Uterus (tissue), 4 donors: ENCODE measurements around the gene FANCD2. TPM values are rescaled to one million over a fixed set of nuclear protein-coding genes. Genes with fewer than 3 reads are reported as not detected.
A peak's percentile ranks its signal among the peaks of the same experiment; 100 is the strongest.
"Not testable (repeated sequence)": the region's sequence is repeated elsewhere in the genome, so short reads cannot be mapped to it uniquely, and the experiment has no call there.

Source experiments
- DNase-seq, 2 donors: peaks; one replicate each; pipeline ENCODE4 v3.0.0-alpha.2; 2019 to 2020
- H3K27ac ChIP-seq, 2 donors: fragments of 200-600 bp; sonication (generic); 1 replicate in 1 of 2; 2 replicates in 1 of 2; pipeline ENCODE4 v1.5.1; 2016 to 2018
- H3K27me3 ChIP-seq, 2 donors: fragments of 200-600 bp; sonication (generic); one replicate each; pipeline ENCODE4 v1.5.1; 2018 to 2019; ENCODE audit warnings: control low read depth in 1 of 2
- H3K36me3 ChIP-seq, 2 donors: fragments of 200-600 bp; sonication (generic); one replicate each; pipeline ENCODE4 v1.5.1; 2019; ENCODE audit warnings: control low read depth in 1 of 2
- H3K4me1 ChIP-seq, 2 donors: fragments of 200-600 bp; sonication (generic); one replicate each; pipeline ENCODE4 v1.5.1; 2018 to 2019; ENCODE audit warnings: control low read depth in 1 of 2
- H3K4me3 ChIP-seq, 2 donors: fragments of 200-600 bp; sonication (generic); 1 replicate in 1 of 2; 2 replicates in 1 of 2; pipeline ENCODE4 v1.5.1; 2018 to 2019; ENCODE audit warnings: mild to moderate bottlenecking in 1 of 2
- H3K9me3 ChIP-seq, 2 donors: fragments of 200-600 bp; sonication (generic); one replicate each; pipeline ENCODE4 v1.5.1; 2019; ENCODE audit warnings: control low read depth in 1 of 2
- POLR2A ChIP-seq, 2 donors: fragments of 450-650 bp; IDR thresholded peaks; one replicate each; pipeline ENCODE4 v1.6.1; 2016; ENCODE audit warnings: antibody characterized with exemption in 2 of 2, mild to moderate bottlenecking in 1 of 2, moderate library complexity in 1 of 2
- intact Hi-C: fragments of 100-400 bp; cut with DNase I; formaldehyde crosslinking; loops from one replicate; pipeline ENCODE4 v1.15.1; 2023; ENCODE audit warnings: low total_unique reads
- total RNA-seq, 4 donors: library from RNA; depleted of rRNA in 3 of 4; stranded (reverse); fragments of >200 nt in 3 of 4; gene quantifications; one replicate each; pipeline versions ENCODE4 v1.1.0 to v1.2.4, GENCODE V29; 2014 to 2023
- TF ChIP-seq, protein P1 (sequence below), 4 experiments: fragments of 200-600 bp in 2 of 4; fragments of 450-650 bp in 2 of 4; sonication (generic) in 2 of 4; IDR thresholded peaks; one replicate each; pipeline ENCODE4 v1.5.1; 2016 to 2019; ENCODE audit warnings: antibody characterized with exemption in 4 of 4, mild to moderate bottlenecking in 2 of 4, moderate library complexity in 1 of 4
- donor health status: DM: yes; HTN: yes; CAD: no.

The FANCD2 gene
- total RNA-seq, 4 donors from 2014 or later, result 3.0 to 17.7 (median 3.6) TPM; not detected in 1

- H3K9me3 ChIP-seq, result no peaks in the 10 kb centered on the region
- no peak for TF ChIP-seq POLR2A (IDR thresholded peaks at IDR 0.05)
- TF ChIP-seq, protein P1, sequence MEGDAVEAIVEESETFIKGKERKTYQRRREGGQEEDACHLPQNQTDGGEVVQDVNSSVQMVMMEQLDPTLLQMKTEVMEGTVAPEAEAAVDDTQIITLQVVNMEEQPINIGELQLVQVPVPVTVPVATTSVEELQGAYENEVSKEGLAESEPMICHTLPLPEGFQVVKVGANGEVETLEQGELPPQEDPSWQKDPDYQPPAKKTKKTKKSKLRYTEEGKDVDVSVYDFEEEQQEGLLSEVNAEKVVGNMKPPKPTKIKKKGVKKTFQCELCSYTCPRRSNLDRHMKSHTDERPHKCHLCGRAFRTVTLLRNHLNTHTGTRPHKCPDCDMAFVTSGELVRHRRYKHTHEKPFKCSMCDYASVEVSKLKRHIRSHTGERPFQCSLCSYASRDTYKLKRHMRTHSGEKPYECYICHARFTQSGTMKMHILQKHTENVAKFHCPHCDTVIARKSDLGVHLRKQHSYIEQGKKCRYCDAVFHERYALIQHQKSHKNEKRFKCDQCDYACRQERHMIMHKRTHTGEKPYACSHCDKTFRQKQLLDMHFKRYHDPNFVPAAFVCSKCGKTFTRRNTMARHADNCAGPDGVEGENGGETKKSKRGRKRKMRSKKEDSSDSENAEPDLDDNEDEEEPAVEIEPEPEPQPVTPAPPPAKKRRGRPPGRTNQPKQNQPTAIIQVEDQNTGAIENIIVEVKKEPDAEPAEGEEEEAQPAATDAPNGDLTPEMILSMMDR (IDR thresholded peaks at IDR 0.05), result no peak
- no peaks in the 10 kb centered on the region for H3K4me1 ChIP-seq
- H3K27me3 ChIP-seq, result no peaks in the 10 kb centered on the region
- intact Hi-C loops, result loop anchor here (5.0 kb wide), 1 partner anchor 58 kb away; no protein-coding TSS in a partner anchor
- DNase-seq, result peak; percentile 92 to 95
- H3K27ac ChIP-seq, result peak overlapping the region; percentile 85 to 91
- no peak overlapping the region for H3K4me3 ChIP-seq
- H3K36me3 ChIP-seq, result no peaks in the 10 kb centered on the region
These were observed 10.8 kb upstream of the FANCD2 start for GRCh38 chr3:10015461-10015904.

- Histone ChIP-seq H3K4me1 (no peaks in the 10 kb centered on the region), H3K9me3 (no peaks in the 10 kb centered on the region), H3K27ac (no peak overlapping the region), H3K4me3 (no peak overlapping the region), H3K36me3 (no peaks in the 10 kb centered on the region), H3K27me3 (no peaks in the 10 kb centered on the region)
- intact Hi-C loops, result loop anchor here (5.0 kb wide), 1 partner anchor 60 kb away; no protein-coding TSS in a partner anchor
- no peak for TF ChIP-seq POLR2A (IDR thresholded peaks at IDR 0.05)
- TF ChIP-seq, protein P1 (IDR thresholded peaks at IDR 0.05), result no peak
- DNase-seq, result no peak
These were observed 8.5 kb upstream of the FANCD2 start for GRCh38 chr3:10017636-10018292.

- not testable (repeated sequence) for DNase-seq, H3K36me3 ChIP-seq, H3K4me3 ChIP-seq, H3K27me3 ChIP-seq, H3K27ac ChIP-seq, H3K4me1 ChIP-seq, H3K9me3 ChIP-seq
- intact Hi-C loops, result loop anchor here (5.0 kb wide), 1 partner anchor 62 kb away; no protein-coding TSS in a partner anchor
These were observed 7.4 kb upstream of the FANCD2 start for GRCh38 chr3:10018806-10019205.

DNA sequence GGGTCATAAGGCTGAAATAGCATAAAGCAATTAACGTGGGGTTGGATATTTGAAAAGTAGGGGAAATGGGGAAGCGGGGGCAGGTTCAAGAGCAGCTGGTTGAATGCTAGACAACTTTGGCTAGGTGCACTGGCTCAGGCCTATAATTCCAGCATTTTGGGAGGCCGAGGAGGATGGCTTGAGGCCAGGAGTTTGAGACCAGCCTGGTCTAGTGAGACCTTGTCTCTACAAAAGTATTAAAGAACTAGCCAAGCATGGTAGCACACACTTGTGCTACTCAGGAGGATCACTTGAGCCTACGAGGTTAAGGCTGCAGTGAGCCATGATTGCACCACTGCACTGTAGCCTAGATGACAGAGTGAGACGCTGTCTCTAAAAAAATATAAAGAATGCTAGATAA lies 6.9 kb upstream of the FANCD2 start:
- no peak for DNase-seq
- intact Hi-C loops, result loop anchor here (5.0 kb wide), 1 partner anchor 62 kb away; no protein-coding TSS in a partner anchor
- Histone ChIP-seq H3K36me3 (no peaks in the 10 kb centered on the region), H3K4me3 (no peak overlapping the region), H3K9me3 (no peaks in the 10 kb centered on the region), H3K27me3 (no peaks in the 10 kb centered on the region), H3K27ac (no peak overlapping the region), H3K4me1 (no peaks in the 10 kb centered on the region)
- TF ChIP-seq POLR2A (IDR thresholded peaks at IDR 0.05), result no peak
- TF ChIP-seq, protein P1 (IDR thresholded peaks at IDR 0.05), result no peak

- H3K27ac ChIP-seq, result no peak overlapping the region
- no peaks in the 10 kb centered on the region for H3K4me1 ChIP-seq
- no peak overlapping the region for H3K4me3 ChIP-seq
- no peaks in the 10 kb centered on the region for H3K9me3 ChIP-seq
- intact Hi-C loops, result no loop called here
- H3K27me3 ChIP-seq, result no peaks in the 10 kb centered on the region
- TF ChIP-seq, protein P1 (IDR thresholded peaks at IDR 0.05), result no peak
- no peak for TF ChIP-seq POLR2A (IDR thresholded peaks at IDR 0.05)
- H3K36me3 ChIP-seq, result no peaks in the 10 kb centered on the region
- no peak for DNase-seq
These were observed 4.1 kb upstream of the FANCD2 start for GRCh38 chr3:10021856-10022775.
